Measurements from ENCODE around the gene RAN. TPM values are rescaled to one million over a fixed set of nuclear protein-coding genes. Genes with fewer than 3 reads are reported as not detected.
A peak's percentile ranks its signal among the peaks of the same experiment; 100 is the strongest.
"Not testable (repeated sequence)": the region's sequence is repeated elsewhere in the genome, so short reads cannot be mapped to it uniquely, and the experiment has no call there.

RAN gene
- total RNA-seq, 1 experiment from 2014 or later: 897 TPM

- Histone ChIP-seq H3K36me3 (ENCODE audit: insufficient read depth, low read length) (no peaks in the 10 kb centered on the region), H3K4me2 (ENCODE audit: low read depth, low read length, poor library complexity, severe bottlenecking) (no peak overlapping the region), H2AFZ (ENCODE audit: low read length) (no peak overlapping the region), H3K27ac (ENCODE audit: low read length) (no peak overlapping the region), H3K9me2 (replicated peaks; ENCODE audit: insufficient read depth, low read length) (no peaks in the 10 kb centered on the region), H3K4me1 (ENCODE audit: low read length) (no peaks in the 10 kb centered on the region), H3K79me2 (ENCODE audit: low read length) (no peaks in the 10 kb centered on the region), H3K27me3 (ENCODE audit: low read length) (no peaks in the 10 kb centered on the region), H3K9ac (ENCODE audit: low read length) (no peak overlapping the region), H3K4me3 (ENCODE audit: low read length) (no peak overlapping the region), H3K9me3 (ENCODE audit: low read length) (no peaks in the 10 kb centered on the region), H4K20me1 (ENCODE audit: insufficient read depth, low read depth, low read length) (no peaks in the 10 kb centered on the region)
- no peak for DNase-seq
Observed at GRCh38 chr12:130904064-130904463, 32.2 kb downstream of the RAN start.

GRCh38 chr12:130904936-130905455 lies 33.1 kb downstream of the RAN start:
- not testable (repeated sequence) for H4K20me1 ChIP-seq (ENCODE audit: insufficient read depth, low read depth, low read length); H3K9me2 ChIP-seq (replicated peaks; ENCODE audit: insufficient read depth, low read length); H3K9ac ChIP-seq (ENCODE audit: low read length); H3K27ac ChIP-seq (ENCODE audit: low read length); H3K36me3 ChIP-seq (ENCODE audit: insufficient read depth, low read length); H2AFZ ChIP-seq (ENCODE audit: low read length); DNase-seq; H3K9me3 ChIP-seq (ENCODE audit: low read length); H3K4me1 ChIP-seq (ENCODE audit: low read length); H3K4me2 ChIP-seq (ENCODE audit: low read depth, low read length, poor library complexity, severe bottlenecking); H3K4me3 ChIP-seq (ENCODE audit: low read length); H3K79me2 ChIP-seq (ENCODE audit: low read length); H3K27me3 ChIP-seq (ENCODE audit: low read length)

- no peaks in the 10 kb centered on the region for H3K27me3 ChIP-seq (ENCODE audit: low read length)
- H3K9me2 ChIP-seq (replicated peaks; ENCODE audit: insufficient read depth, low read length): no peaks in the 10 kb centered on the region
- no peaks in the 10 kb centered on the region for H4K20me1 ChIP-seq (ENCODE audit: insufficient read depth, low read depth, low read length)
- H3K9me3 ChIP-seq (ENCODE audit: low read length): peaks cover 13% of the 10 kb centered on the region; the same call in 1 of the 2 replicates
- no peak for DNase-seq
- no peaks in the 10 kb centered on the region for H3K4me1 ChIP-seq (ENCODE audit: low read length)
- H3K4me2 ChIP-seq (ENCODE audit: low read depth, low read length, poor library complexity, severe bottlenecking): no peak overlapping the region
- H3K4me3 ChIP-seq (ENCODE audit: low read length): no peak overlapping the region
- no peaks in the 10 kb centered on the region for H3K79me2 ChIP-seq (ENCODE audit: low read length)
- H2AFZ ChIP-seq (ENCODE audit: low read length): no peak overlapping the region
- no peak overlapping the region for H3K27ac ChIP-seq (ENCODE audit: low read length)
- H3K36me3 ChIP-seq (ENCODE audit: insufficient read depth, low read length): no peaks in the 10 kb centered on the region
- H3K9ac ChIP-seq (ENCODE audit: low read length): no peak overlapping the region
Observed at GRCh38 chr12:130909111-130909510, 37.2 kb downstream of the RAN start.

- H3K9me2 ChIP-seq (replicated peaks; ENCODE audit: insufficient read depth, low read length): no peaks in the 10 kb centered on the region
Observed at GRCh38 chr12:130911193-130911592, 39.3 kb downstream of the RAN start.

GRCh38 chr12:130911933-130912332 lies 40.1 kb downstream of the RAN start:
- H3K9ac ChIP-seq (ENCODE audit: low read length): no peak overlapping the region
- no peak overlapping the region for H3K4me3 ChIP-seq (ENCODE audit: low read length)
- no peaks in the 10 kb centered on the region for H3K36me3 ChIP-seq (ENCODE audit: insufficient read depth, low read length)
- no peaks in the 10 kb centered on the region for H3K4me1 ChIP-seq (ENCODE audit: low read length)
- H2AFZ ChIP-seq (ENCODE audit: low read length): no peak overlapping the region
- no peaks in the 10 kb centered on the region for H3K27me3 ChIP-seq (ENCODE audit: low read length)
- H3K9me2 ChIP-seq (replicated peaks; ENCODE audit: insufficient read depth, low read length): no peaks in the 10 kb centered on the region
- no peaks in the 10 kb centered on the region for H4K20me1 ChIP-seq (ENCODE audit: insufficient read depth, low read depth, low read length)
- no peak overlapping the region for H3K4me2 ChIP-seq (ENCODE audit: low read depth, low read length, poor library complexity, severe bottlenecking)
- no peaks in the 10 kb centered on the region for H3K79me2 ChIP-seq (ENCODE audit: low read length)
- H3K9me3 ChIP-seq (ENCODE audit: low read length): peaks cover 13% of the 10 kb centered on the region; the same call in 1 of the 2 replicates
- no peak for DNase-seq
- H3K27ac ChIP-seq (ENCODE audit: low read length): no peak overlapping the region

More at GRCh38 chr12:130911193-130911592, 39.3 kb downstream of the RAN start:
- Histone ChIP-seq H3K27ac (ENCODE audit: low read length) (no peak overlapping the region), H3K4me2 (ENCODE audit: low read depth, low read length, poor library complexity, severe bottlenecking) (no peak overlapping the region), H4K20me1 (ENCODE audit: insufficient read depth, low read depth, low read length) (no peaks in the 10 kb centered on the region), H3K9ac (ENCODE audit: low read length) (no peak overlapping the region), H3K4me1 (ENCODE audit: low read length) (no peaks in the 10 kb centered on the region), H3K79me2 (ENCODE audit: low read length) (no peaks in the 10 kb centered on the region), H3K36me3 (ENCODE audit: insufficient read depth, low read length) (no peaks in the 10 kb centered on the region), H3K27me3 (ENCODE audit: low read length) (no peaks in the 10 kb centered on the region), H2AFZ (ENCODE audit: low read length) (no peak overlapping the region), H3K4me3 (ENCODE audit: low read length) (no peak overlapping the region), H3K9me3 (ENCODE audit: low read length) (peaks cover 13% of the 10 kb centered on the region; the same call in 1 of the 2 replicates)
- DNase-seq: no peak

- Histone ChIP-seq H3K27me3 (ENCODE audit: low read length) (no peaks in the 10 kb centered on the region), H3K4me2 (ENCODE audit: low read depth, low read length, poor library complexity, severe bottlenecking) (no peak overlapping the region), H3K9ac (ENCODE audit: low read length) (no peak overlapping the region), H3K79me2 (ENCODE audit: low read length) (no peaks in the 10 kb centered on the region), H3K9me2 (replicated peaks; ENCODE audit: insufficient read depth, low read length) (no peaks in the 10 kb centered on the region), H3K27ac (ENCODE audit: low read length) (no peak overlapping the region), H3K9me3 (ENCODE audit: low read length) (peaks cover 10% of the 10 kb centered on the region; the same call in 1 of the 2 replicates), H4K20me1 (ENCODE audit: insufficient read depth, low read depth, low read length) (no peaks in the 10 kb centered on the region), H3K4me3 (ENCODE audit: low read length) (no peak overlapping the region), H3K36me3 (ENCODE audit: insufficient read depth, low read length) (no peaks in the 10 kb centered on the region), H2AFZ (ENCODE audit: low read length) (no peak overlapping the region), H3K4me1 (ENCODE audit: low read length) (no peaks in the 10 kb centered on the region)
- peak; percentile 79 for DNase-seq
Observed at GRCh38 chr12:130916241-130916911, 44.5 kb downstream of the RAN start.

- Histone ChIP-seq H3K9me2 (replicated peaks; ENCODE audit: insufficient read depth, low read length) (no peaks in the 10 kb centered on the region), H3K79me2 (ENCODE audit: low read length) (no peaks in the 10 kb centered on the region), H3K27me3 (ENCODE audit: low read length) (no peaks in the 10 kb centered on the region), H2AFZ (ENCODE audit: low read length) (no peak overlapping the region), H3K27ac (ENCODE audit: low read length) (no peak overlapping the region), H3K9me3 (ENCODE audit: low read length) (no peaks in the 10 kb centered on the region), H4K20me1 (ENCODE audit: insufficient read depth, low read depth, low read length) (no peaks in the 10 kb centered on the region), H3K9ac (ENCODE audit: low read length) (no peak overlapping the region), H3K4me3 (ENCODE audit: low read length) (no peak overlapping the region), H3K4me1 (ENCODE audit: low read length) (no peaks in the 10 kb centered on the region), H3K36me3 (ENCODE audit: insufficient read depth, low read length) (no peaks in the 10 kb centered on the region), H3K4me2 (ENCODE audit: low read depth, low read length, poor library complexity, severe bottlenecking) (no peak overlapping the region)
- no peak for DNase-seq
Observed at GRCh38 chr12:130917607-130918006, 45.7 kb downstream of the RAN start.

- H3K36me3 ChIP-seq (ENCODE audit: insufficient read depth, low read length): no peaks in the 10 kb centered on the region
- H3K9me3 ChIP-seq (ENCODE audit: low read length): no peaks in the 10 kb centered on the region
- H3K9me2 ChIP-seq (replicated peaks; ENCODE audit: insufficient read depth, low read length): no peaks in the 10 kb centered on the region
- no peaks in the 10 kb centered on the region for H4K20me1 ChIP-seq (ENCODE audit: insufficient read depth, low read depth, low read length)
- no peaks in the 10 kb centered on the region for H3K4me1 ChIP-seq (ENCODE audit: low read length)
- no peaks in the 10 kb centered on the region for H3K79me2 ChIP-seq (ENCODE audit: low read length)
- H3K4me3 ChIP-seq (ENCODE audit: low read length): no peak overlapping the region
- no peak for DNase-seq
- no peak overlapping the region for H3K4me2 ChIP-seq (ENCODE audit: low read depth, low read length, poor library complexity, severe bottlenecking)
- H2AFZ ChIP-seq (ENCODE audit: low read length): no peak overlapping the region
- H3K9ac ChIP-seq (ENCODE audit: low read length): no peak overlapping the region
- H3K27me3 ChIP-seq (ENCODE audit: low read length): no peaks in the 10 kb centered on the region
- H3K27ac ChIP-seq (ENCODE audit: low read length): no peak overlapping the region
Observed at GRCh38 chr12:130919086-130919485, 47.2 kb downstream of the RAN start.
